Measurements from ENCODE around the gene ZNF84. TPM values are rescaled to one million over a fixed set of nuclear protein-coding genes. Genes with fewer than 3 reads are reported as not detected.

The ZNF84 gene
- total RNA-seq, 4 donors from 2014 or later: 14.5 to 39.6 (median 27.9) TPM

GRCh38 chr12:133083345-133083744 is 46.0 kb downstream of the ZNF84 start:
- H3K27ac ChIP-seq: no peak overlapping the region
- peaks cover 0 to 4% (median 3%) of the 10 kb centered on the region in 4 donors for H3K4me1 ChIP-seq
- H3K27me3 ChIP-seq: no peaks in the 10 kb centered on the region
- H3K36me3 ChIP-seq: peaks cover 3 to 68% (median 5%) of the 10 kb centered on the region in 3 donors
- no peak for TF ChIP-seq POLR2A (IDR thresholded peaks at IDR 0.05)
- no peak for DNase-seq
- no peak overlapping the region for H3K4me3 ChIP-seq
- peaks cover 0 to 81% (median 23%) of the 10 kb centered on the region in 4 donors for H3K9me3 ChIP-seq

- no peak for DNase-seq
- no peaks in the 10 kb centered on the region for H3K27me3 ChIP-seq
- no peak overlapping the region for H3K27ac ChIP-seq
- H3K36me3 ChIP-seq: peaks cover 0 to 80% (median 0%) of the 10 kb centered on the region in 3 donors
- no peaks in the 10 kb centered on the region for H3K4me1 ChIP-seq
- no peak overlapping the region for H3K4me3 ChIP-seq
- TF ChIP-seq CTCF (IDR thresholded peaks at IDR 0.05): no peak
- TF ChIP-seq POLR2A (IDR thresholded peaks at IDR 0.05): no peak
- peaks cover 0 to 100% (median 49%) of the 10 kb centered on the region in 4 donors for H3K9me3 ChIP-seq
Observed at GRCh38 chr12:133105620-133106019, 68.3 kb downstream of the ZNF84 start.

- H3K27me3 ChIP-seq: no peaks in the 10 kb centered on the region
- DNase-seq: no peak
- no peak overlapping the region for H3K4me3 ChIP-seq
- no peak overlapping the region for H3K27ac ChIP-seq
- H3K4me1 ChIP-seq: no peaks in the 10 kb centered on the region
- peaks cover 0 to 100% (median 49%) of the 10 kb centered on the region in 4 donors for H3K9me3 ChIP-seq
- no peak for TF ChIP-seq CTCF (IDR thresholded peaks at IDR 0.05)
- TF ChIP-seq POLR2A (IDR thresholded peaks at IDR 0.05): no peak
- peaks cover 0 to 74% (median 0%) of the 10 kb centered on the region in 3 donors for H3K36me3 ChIP-seq
Observed at GRCh38 chr12:133106253-133106652, 68.9 kb downstream of the ZNF84 start.

DNA sequence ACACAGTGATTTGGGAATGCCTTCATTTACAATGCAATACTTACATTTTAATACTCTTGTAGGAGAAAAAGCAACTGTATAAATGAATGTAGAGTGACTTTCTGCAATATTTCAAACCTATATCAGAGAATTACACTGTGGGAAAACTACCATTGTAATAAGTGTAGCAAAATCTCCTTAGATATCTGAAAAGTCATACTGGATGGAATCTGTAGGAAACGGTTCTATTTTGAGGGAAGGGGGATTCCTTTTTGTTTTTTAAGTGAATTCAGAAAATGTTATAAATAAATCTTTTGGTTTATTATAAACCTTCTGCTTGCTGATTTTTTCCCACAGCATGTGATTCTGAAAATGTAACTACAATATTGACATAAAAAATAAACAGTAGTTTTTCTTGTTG is 69.8 kb downstream of the ZNF84 start:
- Histone ChIP-seq H3K4me1 (no peaks in the 10 kb centered on the region), H3K9me3 (peaks cover 0 to 95% (median 45%) of the 10 kb centered on the region in 4 donors), H3K27ac (no peak overlapping the region), H3K4me3 (no peak overlapping the region), H3K27me3 (no peaks in the 10 kb centered on the region), H3K36me3 (peaks cover 0 to 65% (median 0%) of the 10 kb centered on the region in 3 donors)
- no peak for DNase-seq
- TF ChIP-seq CTCF (IDR thresholded peaks at IDR 0.05): no peak
- TF ChIP-seq POLR2A (IDR thresholded peaks at IDR 0.05): no peak

DNA sequence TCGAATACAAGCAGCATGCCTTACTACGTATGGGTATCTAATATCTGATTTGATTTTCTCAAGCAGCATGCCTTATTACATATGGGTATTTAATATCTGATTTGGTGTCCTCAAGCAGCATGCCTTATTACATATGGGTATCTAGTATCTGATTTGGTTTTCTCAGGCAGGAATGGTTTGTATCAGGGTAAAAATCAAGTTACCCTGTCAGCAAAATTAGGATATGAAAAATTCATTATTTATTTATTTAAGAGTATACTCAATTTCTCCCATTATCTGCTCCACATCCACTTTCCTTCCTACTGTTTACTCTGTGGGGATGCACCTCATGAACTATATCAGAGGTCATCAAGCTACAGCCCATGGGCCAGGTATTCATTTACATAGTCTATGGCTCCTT is 70.8 kb downstream of the ZNF84 start:
- TF ChIP-seq CTCF (IDR thresholded peaks at IDR 0.05) (no peak), POLR2A (IDR thresholded peaks at IDR 0.05) (no peak)
- no peak overlapping the region for H3K4me3 ChIP-seq
- H3K4me1 ChIP-seq: no peaks in the 10 kb centered on the region
- H3K36me3 ChIP-seq: peaks cover 0 to 55% (median 0%) of the 10 kb centered on the region in 3 donors
- H3K27ac ChIP-seq: no peak overlapping the region
- peaks cover 0 to 92% (median 41%) of the 10 kb centered on the region in 4 donors for H3K9me3 ChIP-seq
- no peak for DNase-seq
- H3K27me3 ChIP-seq: no peaks in the 10 kb centered on the region

Small RNA genes within 50 kb of the gene (small RNA-seq; reads per million reads assigned to genes)
- 0 reads per million in 2 donors for gene RNU4ATAC12P

Other genes starting within 250 kb of the ZNF84 start
- gene GOLGA3, start 208.6 kb upstream of the ZNF84 start, total RNA-seq: 10 to 100 TPM; 47.8 to 90.8 (median 76.6) TPM
- gene CHFR, start 149.9 kb upstream of the ZNF84 start, total RNA-seq: 100 to 1,000 TPM in 1 of 4 donors, 10 to 100 TPM in 3; 80.6 to 125 (median 94.7) TPM
- gene ZNF605, start 81.2 kb upstream of the ZNF84 start, total RNA-seq: 10 to 100 TPM in 2 of 4 donors, 1 to 10 TPM in 2; 6.3 to 19.0 (median 12.5) TPM
- gene ZNF26, start 51.1 kb upstream of the ZNF84 start, total RNA-seq: 10 to 100 TPM; 15.9 to 24.8 (median 18.7) TPM
- 10 to 100 TPM; 13.0 to 22.3 (median 15.6) TPM for gene ZNF140, start 43.4 kb downstream of the ZNF84 start, total RNA-seq
- 1 to 10 TPM; 2.3 to 5.0 (median 3.5) TPM for gene ZNF891, start 92.8 kb downstream of the ZNF84 start, total RNA-seq
- 10 to 100 TPM in 2 of 4 donors, 1 to 10 TPM in 2; 5.8 to 28.1 (median 11.0) TPM for gene ZNF10, start 93.1 kb downstream of the ZNF84 start, total RNA-seq
- gene ZNF268, start 144.0 kb downstream of the ZNF84 start, total RNA-seq: 10 to 100 TPM in 3 of 4 donors, 1 to 10 TPM in 1; 10.0 to 24.3 (median 14.9) TPM
- gene ANHX, start 198.4 kb downstream of the ZNF84 start, total RNA-seq: not detected